ENCODE data around the gene FABP6. TPM values are rescaled to one million over a fixed set of nuclear protein-coding genes. Genes with fewer than 3 reads are reported as not detected.

The FABP6 gene
- total and polyA plus RNA-seq, 9 of the 15 experiments (the other 6 are each of a cell fraction or from before 2014, with no cell fraction given): 0.11 to 0.33 (median 0.21) TPM; not detected in 4

- TF ChIP-seq AFF1 (IDR thresholded peaks at IDR 0.05; ENCODE audit: low read depth in 1 of 2, partially characterized antibody in 2 of 2) (peak in 1 of 2 experiments; percentile 54), U2AF2 (optimal IDR thresholded peaks at IDR 0.05; ENCODE audit: low read depth, low read length) (no peak), ZKSCAN8 (CRISPR knock-in tag; IDR thresholded peaks at IDR 0.05) (no peak), DNMT1 (IDR thresholded peaks at IDR 0.05) (no peak), FOXA3 (CRISPR knock-in tag; conservative IDR thresholded peaks at IDR 0.05 in 1 of 2, IDR thresholded peaks at IDR 0.05 in 1 of 2) (peak in 1 of 2 experiments; percentile 72; a peak in 1 of 4 replicates), EHMT2 (IDR thresholded peaks at IDR 0.05) (peak; percentile 80), PATZ1 (CRISPR knock-in tag; IDR thresholded peaks at IDR 0.05; ENCODE audit: borderline replicate concordance) (no peak), NFATC3 (IDR thresholded peaks at IDR 0.05) (no peak), ARID1B (IDR thresholded peaks at IDR 0.05) (0 out of 2 replicates have a peak, but pooled peaks have one; percentile 30), ZNF253 (CRISPR knock-in tag; conservative IDR thresholded peaks at IDR 0.05) (no peak), SOX6 (IDR thresholded peaks at IDR 0.05) (peak; percentile 70), ZNF707 (CRISPR knock-in tag; conservative IDR thresholded peaks at IDR 0.05) (no peak), ZNF354B (CRISPR knock-in tag; IDR thresholded peaks at IDR 0.05) (no peak), EGR1 (conservative IDR thresholded peaks at IDR 0.05) (0 out of 2 replicates have a peak, but pooled peaks have one; percentile 10), EP300 (IDR thresholded peaks at IDR 0.05; ENCODE audit: low read length) (no peak), DLX4 (CRISPR knock-in tag; IDR thresholded peaks at IDR 0.05) (no peak)
Observed at GRCh38 chr5:160240350-160240749, 11.0 kb downstream of the FABP6 start (continued).

Measured in K562 (cell line).